Activated T-helper 1 cell treated with anti-CD3 and anti-CD28 coated beads, Interleukin-12 subunit alpha, Interleukin-12 subunit beta, Interleukin-2, Interleukin-4 antibody, amounts not matched to agents 30 ng/mL and 10 ng/mL and 1 ng/mL, durations not matched to agents 14 hours and 24 hours and 36 hours (primary cell): ENCODE measurements around the gene RABEP2. TPM values are rescaled to one million over a fixed set of nuclear protein-coding genes. Genes with fewer than 3 reads are reported as not detected.
"Not testable (repeated sequence)": the region's sequence is repeated elsewhere in the genome, so short reads cannot be mapped to it uniquely, and the experiment has no call there.

ENCODE experiments used
- DNase-seq: peaks from one replicate; pipeline ENCODE4 v3.0.0; 2021; ENCODE audit warnings: low spot score
- H3K27ac Mint-ChIP-seq: one replicate; pipeline ENCODE4 v1.8.0; 2021; ENCODE audit warnings: mild to moderate bottlenecking, mixed read lengths
- H3K27me3 Mint-ChIP-seq: one replicate; pipeline ENCODE4 v1.8.0; 2022; ENCODE audit warnings: mild to moderate bottlenecking, moderate library complexity, mixed read lengths; ENCODE audit not compliant: insufficient read depth
- H3K36me3 Mint-ChIP-seq: one replicate; pipeline ENCODE4 v1.8.0; 2021; ENCODE audit warnings: low read depth, mixed read lengths
- H3K4me1 Mint-ChIP-seq: one replicate; pipeline ENCODE4 v1.8.0; 2021; ENCODE audit warnings: low read depth, mixed read lengths
- H3K4me3 Mint-ChIP-seq: one replicate; pipeline ENCODE4 v1.8.0; 2021; ENCODE audit warnings: mild to moderate bottlenecking, moderate library complexity, mixed read lengths
- H3K9me3 Mint-ChIP-seq: one replicate; pipeline ENCODE4 v1.8.0; 2021; ENCODE audit warnings: mixed read lengths
- intact Hi-C: fragments of 100-400 bp; cut with micrococcal nuclease; formaldehyde crosslinking; loops from one replicate; pipeline ENCODE4 v1.15.1; 2024
- total RNA-seq: library from RNA; stranded (reverse); gene quantifications from 2 replicates; pipeline ENCODE4 v1.2.3, GENCODE V29; 2022

Gene RABEP2
- total RNA-seq, 1 donor from 2014 or later, result 18.3 TPM

- intact Hi-C loops, H3K27me3 Mint-ChIP-seq, DNase-seq, H3K27ac Mint-ChIP-seq, H3K9me3 Mint-ChIP-seq, H3K4me3 Mint-ChIP-seq: not testable (repeated sequence)
- H3K4me1 Mint-ChIP-seq, result peaks cover 13% of the 10 kb centered on the region
- H3K36me3 Mint-ChIP-seq, result peaks cover 12% of the 10 kb centered on the region
Measured at GRCh38 chr16:28867646-28868045, 57.4 kb downstream of the RABEP2 start.

GRCh38 chr16:28867241-28867640 is 57.8 kb downstream of the RABEP2 start:
- no peaks in the 10 kb centered on the region for H3K9me3 Mint-ChIP-seq
- H3K4me3 Mint-ChIP-seq, result no peak overlapping the region
- intact Hi-C loops, result no loop called here
- no peaks in the 10 kb centered on the region for H3K27me3 Mint-ChIP-seq
- H3K36me3 Mint-ChIP-seq, result peaks cover 12% of the 10 kb centered on the region
- no peak for DNase-seq
- peaks cover 13% of the 10 kb centered on the region for H3K4me1 Mint-ChIP-seq
- no peak overlapping the region for H3K27ac Mint-ChIP-seq

- Mint-ChIP-seq H3K27me3 (no peaks in the 10 kb centered on the region), H3K4me1 (peaks cover 21% of the 10 kb centered on the region), H3K4me3 (peak overlapping the region; percentile 37), H3K36me3 (peaks cover 15% of the 10 kb centered on the region), H3K9me3 (no peaks in the 10 kb centered on the region), H3K27ac (no peak overlapping the region)
- intact Hi-C loops, result no loop called here
- no peak for DNase-seq
Measured at GRCh38 chr16:28866454-28866804, 58.6 kb downstream of the RABEP2 start.

- H3K27me3 Mint-ChIP-seq, result no peaks in the 10 kb centered on the region
- intact Hi-C loops, result no loop called here
- no peak for DNase-seq
- H3K9me3 Mint-ChIP-seq, result no peaks in the 10 kb centered on the region
- peaks cover 21% of the 10 kb centered on the region for H3K4me1 Mint-ChIP-seq
- H3K27ac Mint-ChIP-seq, result no peak overlapping the region
- no peak overlapping the region for H3K4me3 Mint-ChIP-seq
- peaks cover 15% of the 10 kb centered on the region for H3K36me3 Mint-ChIP-seq
Measured at GRCh38 chr16:28865722-28866453, 59.1 kb downstream of the RABEP2 start.

- H3K27ac Mint-ChIP-seq, result no peak overlapping the region
- no peak for DNase-seq
- no peaks in the 10 kb centered on the region for H3K9me3 Mint-ChIP-seq
- peaks cover 21% of the 10 kb centered on the region for H3K4me1 Mint-ChIP-seq
- intact Hi-C loops, result no loop called here
- H3K27me3 Mint-ChIP-seq, result no peaks in the 10 kb centered on the region
- H3K4me3 Mint-ChIP-seq, result peak overlapping the region; percentile 93
- H3K36me3 Mint-ChIP-seq, result peaks cover 13% of the 10 kb centered on the region
Measured at GRCh38 chr16:28865001-28865688, 59.9 kb downstream of the RABEP2 start.

GRCh38 chr16:28863929-28864793 is 60.9 kb downstream of the RABEP2 start:
- Mint-ChIP-seq H3K27me3 (no peaks in the 10 kb centered on the region), H3K4me3 (peak overlapping the region; percentile 93), H3K27ac (peak overlapping the region; percentile 94), H3K4me1 (peaks cover 21% of the 10 kb centered on the region), H3K9me3 (no peaks in the 10 kb centered on the region), H3K36me3 (peaks cover 8% of the 10 kb centered on the region)
- no peak for DNase-seq
- intact Hi-C loops, result loop anchor here (1.0 kb wide), 6 partner anchors 16 to 86 kb away; partner anchors contain the start of genes NFATC2IP, RABEP2 and TUFM

- H3K27ac Mint-ChIP-seq, result no peak overlapping the region
Measured at GRCh38 chr16:28859326-28859725, 65.7 kb downstream of the RABEP2 start.

GRCh38 chr16:28858421-28858820 is 66.6 kb downstream of the RABEP2 start:
- Mint-ChIP-seq H3K36me3 (peaks cover 3% of the 10 kb centered on the region), H3K4me3 (no peak overlapping the region), H3K27me3 (no peaks in the 10 kb centered on the region), H3K27ac (no peak overlapping the region), H3K4me1 (peaks cover 7% of the 10 kb centered on the region), H3K9me3 (no peaks in the 10 kb centered on the region)
- intact Hi-C loops, result no loop called here
- DNase-seq, result no peak

More at GRCh38 chr16:28859326-28859725, 65.7 kb downstream of the RABEP2 start:
- intact Hi-C loops, result no loop called here
- Mint-ChIP-seq H3K27me3 (no peaks in the 10 kb centered on the region), H3K4me3 (no peak overlapping the region), H3K4me1 (peaks cover 9% of the 10 kb centered on the region), H3K36me3 (peaks cover 3% of the 10 kb centered on the region), H3K9me3 (no peaks in the 10 kb centered on the region)
- DNase-seq, result no peak

Other genes starting within 250 kb of the RABEP2 start
- gene EIF3C, start 213.8 kb downstream of the RABEP2 start, total RNA-seq, result 1,175 and 1,207 TPM in 2 replicates
- gene NPIPB9, start 173.5 kb downstream of the RABEP2 start, total RNA-seq, result 2.4 and 5.3 TPM in 2 replicates
- gene ATXN2L, start 102.2 kb downstream of the RABEP2 start, total RNA-seq, result 319 and 337 TPM in 2 replicates
- gene TUFM, start 78.9 kb downstream of the RABEP2 start, total RNA-seq, result 261 and 264 TPM in 2 replicates
- 54.2 and 56.2 TPM in 2 replicates for gene SH2B1, start 61.4 kb downstream of the RABEP2 start, total RNA-seq
- gene ATP2A1, start 46.8 kb downstream of the RABEP2 start, total RNA-seq, result 2.6 and 3.3 TPM in 2 replicates
- not detected in 2 replicates for gene CD19, start 6.7 kb upstream of the RABEP2 start, total RNA-seq
- gene NFATC2IP, start 25.7 kb upstream of the RABEP2 start, total RNA-seq, result 110 and 111 TPM in 2 replicates
- 21.2 and 26.9 TPM in 2 replicates for gene SPNS1, start 49.5 kb upstream of the RABEP2 start, total RNA-seq
- 230 and 234 TPM in 2 replicates for gene LAT, start 59.8 kb upstream of the RABEP2 start, total RNA-seq